Stomach (tissue), 4 donors: Measurements from ENCODE around the gene ST8SIA4.

Source experiments
- CTCF ChIP-seq, 7 experiments: fragments of 450-650 bp in 4 of 7; fragments of 200-600 bp in 3 of 7; sonication (generic) in 3 of 7; IDR thresholded peaks; one replicate each; pipeline ENCODE4 v1.5.1; 2016 to 2019; ENCODE audit warnings: antibody characterized with exemption in 7 of 7, control low read depth in 2 of 7, mild to moderate bottlenecking in 1 of 7
- POLR2A ChIP-seq, 4 donors: fragments of 450-650 bp; IDR thresholded peaks; one replicate each; pipeline ENCODE4 v1.6.1; 2016; ENCODE audit warnings: antibody characterized with exemption in 4 of 4, control low read depth in 2 of 4, mild to moderate bottlenecking in 1 of 4, moderate library complexity in 1 of 4

GRCh38 chr5:100762108-100762507 is 141.0 kb downstream of the ST8SIA4 start:
- TF ChIP-seq CTCF (IDR thresholded peaks at IDR 0.05): no peak
- TF ChIP-seq POLR2A (IDR thresholded peaks at IDR 0.05): no peak
